ENCODE results near the gene STX8. TPM values are rescaled to one million over a fixed set of nuclear protein-coding genes. Genes with fewer than 3 reads are reported as not detected.

The STX8 gene
- total and polyA plus RNA-seq, 4 donors, result 14.7 to 39.5 (median 28.7) TPM

DNA sequence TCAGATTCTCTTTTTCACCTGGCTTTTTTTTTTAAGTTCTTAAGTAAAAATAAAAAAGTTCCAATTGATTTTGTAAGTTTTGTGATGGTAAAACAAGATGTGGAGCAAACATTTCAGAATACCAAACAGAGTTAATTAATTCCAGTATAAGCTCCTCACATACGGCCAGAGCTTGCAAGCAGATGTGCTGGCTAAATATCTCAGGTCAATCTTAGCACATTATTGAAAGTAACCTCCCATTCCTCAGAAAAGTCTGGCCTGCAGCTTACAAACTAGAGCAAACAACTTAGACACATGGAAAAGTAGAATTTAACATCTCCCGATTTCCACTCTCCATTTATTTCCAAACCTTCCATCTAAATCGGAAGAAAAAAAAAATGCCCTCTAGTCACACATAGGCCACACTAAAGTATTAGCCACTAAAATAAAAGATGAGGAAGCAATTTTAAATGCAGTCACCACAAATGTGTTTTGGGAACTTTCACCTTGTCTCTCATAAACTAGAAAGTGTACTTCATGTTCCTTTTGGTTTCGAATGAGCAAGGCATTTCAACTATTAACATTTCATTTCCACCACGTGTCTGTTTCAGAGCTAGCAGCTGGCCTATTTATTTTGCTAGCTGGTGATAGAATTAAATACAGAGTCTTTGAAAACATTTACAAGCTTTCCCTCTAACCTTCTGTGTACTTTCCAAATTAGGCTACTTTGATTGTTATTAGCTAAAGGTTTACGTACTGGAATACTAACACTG, 143.3 kb downstream of the STX8 start:
- WGBS, result 82% methylated on average over 6 of the region's 6 CpGs
- Histone ChIP-seq H3K9ac (ENCODE audit: low read depth in 1 of 2, low read length in 2 of 2) (no peak overlapping the region), H3K36me3 (ENCODE audit: control insufficient read depth in 4 of 4, insufficient read depth in 3 of 4, low read depth in 1 of 4, low read length in 3 of 4) (peaks cover 0 to 3% (median 0%) of the 10 kb centered on the region in 4 donors), H3K9me3 (ENCODE audit: control insufficient read depth in 4 of 4, low read length in 3 of 4) (no peaks in the 10 kb centered on the region), H3K4me3 (ENCODE audit: low read depth in 1 of 3, low read length in 3 of 3) (no peak overlapping the region), H3K4me1 (ENCODE audit: control insufficient read depth in 4 of 4, insufficient read depth in 4 of 4, low read length in 3 of 4) (no peaks in the 10 kb centered on the region), H3K27me3 (ENCODE audit: control insufficient read depth in 4 of 4, insufficient read depth in 4 of 4, low read length in 3 of 4) (no peaks in the 10 kb centered on the region), H3K27ac (ENCODE audit: low read depth in 1 of 2, low read length in 2 of 2) (no peak overlapping the region)
- TF ChIP-seq HNF4G (IDR thresholded peaks at IDR 0.05) (no peak), FOXA2 (IDR thresholded peaks at IDR 0.05) (no peak), SP1 (IDR thresholded peaks at IDR 0.05) (no peak), GABPA (IDR thresholded peaks at IDR 0.05 in 1 of 2, conservative IDR thresholded peaks at IDR 0.05 in 1 of 2) (no peak), FOXA1 (IDR thresholded peaks at IDR 0.05) (no peak), EGR1 (IDR thresholded peaks at IDR 0.05; ENCODE audit: low read depth in 2 of 2) (no peak), JUND (IDR thresholded peaks at IDR 0.05) (no peak), YY1 (IDR thresholded peaks at IDR 0.05) (no peak), TAF1 (conservative IDR thresholded peaks at IDR 0.05) (no peak), NR2F2 (IDR thresholded peaks at IDR 0.05) (no peak), RAD21 (IDR thresholded peaks at IDR 0.05) (no peak), RXRA (IDR thresholded peaks at IDR 0.05) (no peak), HNF4A (conservative IDR thresholded peaks at IDR 0.05) (no peak)
- TF ChIP-seq, protein P1, sequence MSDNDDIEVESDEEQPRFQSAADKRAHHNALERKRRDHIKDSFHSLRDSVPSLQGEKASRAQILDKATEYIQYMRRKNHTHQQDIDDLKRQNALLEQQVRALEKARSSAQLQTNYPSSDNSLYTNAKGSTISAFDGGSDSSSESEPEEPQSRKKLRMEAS (IDR thresholded peaks at IDR 0.05), result no peak
- TF ChIP-seq, protein P2, sequence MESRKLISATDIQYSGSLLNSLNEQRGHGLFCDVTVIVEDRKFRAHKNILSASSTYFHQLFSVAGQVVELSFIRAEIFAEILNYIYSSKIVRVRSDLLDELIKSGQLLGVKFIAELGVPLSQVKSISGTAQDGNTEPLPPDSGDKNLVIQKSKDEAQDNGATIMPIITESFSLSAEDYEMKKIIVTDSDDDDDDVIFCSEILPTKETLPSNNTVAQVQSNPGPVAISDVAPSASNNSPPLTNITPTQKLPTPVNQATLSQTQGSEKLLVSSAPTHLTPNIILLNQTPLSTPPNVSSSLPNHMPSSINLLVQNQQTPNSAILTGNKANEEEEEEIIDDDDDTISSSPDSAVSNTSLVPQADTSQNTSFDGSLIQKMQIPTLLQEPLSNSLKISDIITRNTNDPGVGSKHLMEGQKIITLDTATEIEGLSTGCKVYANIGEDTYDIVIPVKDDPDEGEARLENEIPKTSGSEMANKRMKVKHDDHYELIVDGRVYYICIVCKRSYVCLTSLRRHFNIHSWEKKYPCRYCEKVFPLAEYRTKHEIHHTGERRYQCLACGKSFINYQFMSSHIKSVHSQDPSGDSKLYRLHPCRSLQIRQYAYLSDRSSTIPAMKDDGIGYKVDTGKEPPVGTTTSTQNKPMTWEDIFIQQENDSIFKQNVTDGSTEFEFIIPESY (IDR thresholded peaks at IDR 0.05), result no peak
- TF ChIP-seq, protein P3, sequence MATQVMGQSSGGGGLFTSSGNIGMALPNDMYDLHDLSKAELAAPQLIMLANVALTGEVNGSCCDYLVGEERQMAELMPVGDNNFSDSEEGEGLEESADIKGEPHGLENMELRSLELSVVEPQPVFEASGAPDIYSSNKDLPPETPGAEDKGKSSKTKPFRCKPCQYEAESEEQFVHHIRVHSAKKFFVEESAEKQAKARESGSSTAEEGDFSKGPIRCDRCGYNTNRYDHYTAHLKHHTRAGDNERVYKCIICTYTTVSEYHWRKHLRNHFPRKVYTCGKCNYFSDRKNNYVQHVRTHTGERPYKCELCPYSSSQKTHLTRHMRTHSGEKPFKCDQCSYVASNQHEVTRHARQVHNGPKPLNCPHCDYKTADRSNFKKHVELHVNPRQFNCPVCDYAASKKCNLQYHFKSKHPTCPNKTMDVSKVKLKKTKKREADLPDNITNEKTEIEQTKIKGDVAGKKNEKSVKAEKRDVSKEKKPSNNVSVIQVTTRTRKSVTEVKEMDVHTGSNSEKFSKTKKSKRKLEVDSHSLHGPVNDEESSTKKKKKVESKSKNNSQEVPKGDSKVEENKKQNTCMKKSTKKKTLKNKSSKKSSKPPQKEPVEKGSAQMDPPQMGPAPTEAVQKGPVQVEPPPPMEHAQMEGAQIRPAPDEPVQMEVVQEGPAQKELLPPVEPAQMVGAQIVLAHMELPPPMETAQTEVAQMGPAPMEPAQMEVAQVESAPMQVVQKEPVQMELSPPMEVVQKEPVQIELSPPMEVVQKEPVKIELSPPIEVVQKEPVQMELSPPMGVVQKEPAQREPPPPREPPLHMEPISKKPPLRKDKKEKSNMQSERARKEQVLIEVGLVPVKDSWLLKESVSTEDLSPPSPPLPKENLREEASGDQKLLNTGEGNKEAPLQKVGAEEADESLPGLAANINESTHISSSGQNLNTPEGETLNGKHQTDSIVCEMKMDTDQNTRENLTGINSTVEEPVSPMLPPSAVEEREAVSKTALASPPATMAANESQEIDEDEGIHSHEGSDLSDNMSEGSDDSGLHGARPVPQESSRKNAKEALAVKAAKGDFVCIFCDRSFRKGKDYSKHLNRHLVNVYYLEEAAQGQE (IDR thresholded peaks at IDR 0.05), result no peak
- TF ChIP-seq, protein P4, sequence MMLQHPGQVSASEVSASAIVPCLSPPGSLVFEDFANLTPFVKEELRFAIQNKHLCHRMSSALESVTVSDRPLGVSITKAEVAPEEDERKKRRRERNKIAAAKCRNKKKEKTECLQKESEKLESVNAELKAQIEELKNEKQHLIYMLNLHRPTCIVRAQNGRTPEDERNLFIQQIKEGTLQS (IDR thresholded peaks at IDR 0.05), result no peak
- TF ChIP-seq, protein P5, sequence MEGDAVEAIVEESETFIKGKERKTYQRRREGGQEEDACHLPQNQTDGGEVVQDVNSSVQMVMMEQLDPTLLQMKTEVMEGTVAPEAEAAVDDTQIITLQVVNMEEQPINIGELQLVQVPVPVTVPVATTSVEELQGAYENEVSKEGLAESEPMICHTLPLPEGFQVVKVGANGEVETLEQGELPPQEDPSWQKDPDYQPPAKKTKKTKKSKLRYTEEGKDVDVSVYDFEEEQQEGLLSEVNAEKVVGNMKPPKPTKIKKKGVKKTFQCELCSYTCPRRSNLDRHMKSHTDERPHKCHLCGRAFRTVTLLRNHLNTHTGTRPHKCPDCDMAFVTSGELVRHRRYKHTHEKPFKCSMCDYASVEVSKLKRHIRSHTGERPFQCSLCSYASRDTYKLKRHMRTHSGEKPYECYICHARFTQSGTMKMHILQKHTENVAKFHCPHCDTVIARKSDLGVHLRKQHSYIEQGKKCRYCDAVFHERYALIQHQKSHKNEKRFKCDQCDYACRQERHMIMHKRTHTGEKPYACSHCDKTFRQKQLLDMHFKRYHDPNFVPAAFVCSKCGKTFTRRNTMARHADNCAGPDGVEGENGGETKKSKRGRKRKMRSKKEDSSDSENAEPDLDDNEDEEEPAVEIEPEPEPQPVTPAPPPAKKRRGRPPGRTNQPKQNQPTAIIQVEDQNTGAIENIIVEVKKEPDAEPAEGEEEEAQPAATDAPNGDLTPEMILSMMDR (IDR thresholded peaks at IDR 0.05; ENCODE audit: low read depth, low read length, missing input control), result no peak
- DNase-seq (ENCODE audit: low spot score), result no peak

All from liver (tissue), 9 donors.